NCI-H345 treated with DMSO at 0.1 percent for 48 hours (cell line): ENCODE data around the gene NEK6.

Experiments used
- DNase-seq: peaks from one replicate; lab custom pipeline; 2025; ENCODE audit not compliant: unreplicated experiment; lab: John Stamatoyannopoulos, UW

The NEK6 gene

GRCh38 chr9:124351672-124352468 is 94.1 kb downstream of the NEK6 start:
- DNase-seq, result no peak

GRCh38 chr9:124352616-124353015 is 94.9 kb downstream of the NEK6 start:
- DNase-seq, result no peak

- DNase-seq, result no peak
Measured at GRCh38 chr9:124353166-124353768, 95.5 kb downstream of the NEK6 start.

- no peak for DNase-seq
Measured at GRCh38 chr9:124353811-124354274, 96.1 kb downstream of the NEK6 start.

- DNase-seq, result no peak
Measured at GRCh38 chr9:124354346-124355038, 96.7 kb downstream of the NEK6 start.

- DNase-seq, result no peak
Measured at GRCh38 chr9:124355039-124355940, 97.5 kb downstream of the NEK6 start.

- no peak for DNase-seq
Measured at GRCh38 chr9:124355941-124356744, 98.4 kb downstream of the NEK6 start.

- DNase-seq, result no peak
Measured at GRCh38 chr9:124356745-124357390, 99.1 kb downstream of the NEK6 start.

GRCh38 chr9:124357721-124358361 is 100.1 kb downstream of the NEK6 start:
- no peak for DNase-seq

- no peak for DNase-seq
Measured at GRCh38 chr9:124358631-124359030, 100.9 kb downstream of the NEK6 start.

GRCh38 chr9:124359426-124359825 is 101.7 kb downstream of the NEK6 start:
- DNase-seq, result no peak

- DNase-seq, result no peak
Measured at GRCh38 chr9:124359855-124360678, 102.3 kb downstream of the NEK6 start.

GRCh38 chr9:124361128-124361527 is 103.4 kb downstream of the NEK6 start:
- no peak for DNase-seq

GRCh38 chr9:124363326-124364096 is 105.8 kb downstream of the NEK6 start:
- no peak for DNase-seq

- DNase-seq, result no peak
Measured at GRCh38 chr9:124364141-124364540, 106.4 kb downstream of the NEK6 start.

- no peak for DNase-seq
Measured at GRCh38 chr9:124365036-124365435, 107.3 kb downstream of the NEK6 start.

- DNase-seq, result no peak
Measured at GRCh38 chr9:124366476-124367220, 108.9 kb downstream of the NEK6 start.
